DOHH2 (cell line): ENCODE results near the gene HK3.

Source experiments
- H3F3A ChIP-seq: fragments of 200-600 bp; sonication (generic), shearing (Covaris generic); 2 replicates; pipeline ENCODE4 v1.6.0; 2016; ENCODE audit warnings: antibody characterized with exemption, mild to moderate bottlenecking; ENCODE audit not compliant: control insufficient read depth, insufficient read depth
- H3K27ac ChIP-seq: fragments of 200-600 bp; sonication (generic); 2 replicates; pipeline ENCODE4 v1.5.1; 2014; ENCODE audit warnings: low read depth, mild to moderate bottlenecking, low read length, moderate library complexity
- H3K27me3 ChIP-seq: fragments of 200-600 bp; sonication (generic); 2 replicates; pipeline ENCODE4 v1.6.1; 2014; ENCODE audit warnings: mild to moderate bottlenecking, low read length, mixed read lengths; ENCODE audit not compliant: control insufficient read depth
- H3K36me3 ChIP-seq: fragments of 200-600 bp; sonication (generic); 2 replicates; pipeline ENCODE4 v1.6.1; 2014; ENCODE audit warnings: mild to moderate bottlenecking, low read length, moderate library complexity, mixed read lengths; ENCODE audit not compliant: control insufficient read depth
- H3K4me1 ChIP-seq: fragments of 200-600 bp; sonication (generic); 2 replicates; pipeline ENCODE4 v1.6.1; 2014; ENCODE audit warnings: mild to moderate bottlenecking, low read length, mixed read lengths; ENCODE audit not compliant: control insufficient read depth
- H3K4me2 ChIP-seq: fragments of 200-600 bp; sonication (generic); 2 replicates; pipeline ENCODE4 v1.6.0; 2014; ENCODE audit warnings: mild to moderate bottlenecking, low read length, moderate library complexity
- H3K4me3 ChIP-seq: fragments of 200-600 bp; sonication (generic); 2 replicates; pipeline ENCODE4 v1.5.1; 2014; ENCODE audit warnings: mild to moderate bottlenecking, low read length, mixed read lengths
- H3K79me2 ChIP-seq: fragments of 200-600 bp; sonication (generic); 2 replicates; pipeline ENCODE4 v1.6.1; 2014; ENCODE audit warnings: mild to moderate bottlenecking, low read length, mixed read lengths; ENCODE audit not compliant: control insufficient read depth
- H3K9me2 ChIP-seq: fragments of 200-600 bp; sonication (generic); replicated peaks from 2 replicates; pipeline ENCODE4 v1.6.1; 2014; ENCODE audit warnings: mild to moderate bottlenecking, low read length, mixed read lengths; ENCODE audit not compliant: control insufficient read depth
- H3K9me3 ChIP-seq: fragments of 200-600 bp; sonication (generic); 2 replicates; pipeline ENCODE4 v1.6.1; 2014; ENCODE audit warnings: antibody characterized with exemption, low read length, mixed read lengths; ENCODE audit not compliant: control insufficient read depth, insufficient read depth
- H4K20me1 ChIP-seq: fragments of 200-600 bp; sonication (generic); 2 replicates; pipeline ENCODE4 v1.6.0; 2014; ENCODE audit warnings: low read depth, mild to moderate bottlenecking, antibody characterized with exemption, low read length, moderate library complexity; ENCODE audit not compliant: control insufficient read depth, insufficient read depth
- CTCF ChIP-seq: fragments of 200-600 bp; sonication (generic); IDR thresholded peaks from one replicate; pipeline ENCODE4 v1.5.1; 2014; ENCODE audit warnings: antibody characterized with exemption, mild to moderate bottlenecking, low read depth, low read length; ENCODE audit not compliant: poor library complexity, severe bottlenecking
- EZH2phosphoT487 ChIP-seq: fragments of 200-600 bp; sonication (generic); IDR thresholded peaks from 2 replicates; pipeline ENCODE4 v1.6.1; 2017; ENCODE audit warnings: borderline replicate concordance, mild to moderate bottlenecking, antibody characterized with exemption, low read length, moderate library complexity, mixed read lengths

HK3 gene

GRCh38 chr5:176899296-176899891, at the start of gene HK3:
HK3 (minus strand) TSS chr5:176899346; CDS start chr5:176896159, 3,187 bp downstream.
- H3K36me3 ChIP-seq = peaks cover 15% of the 10 kb centered on the region
- H3K4me1 ChIP-seq = no peaks in the 10 kb centered on the region
- peaks cover 3% of the 10 kb centered on the region; the same call in 1 of the 2 replicates for H3F3A ChIP-seq
- no peaks in the 10 kb centered on the region for H4K20me1 ChIP-seq
- no peaks in the 10 kb centered on the region for H3K79me2 ChIP-seq
- no peaks in the 10 kb centered on the region for H3K27me3 ChIP-seq
- H3K4me2 ChIP-seq = no peak within 1 kb of the TSS
- no peaks in the 10 kb centered on the region for H3K9me3 ChIP-seq
- H3K27ac ChIP-seq = no peak within 1 kb of the TSS
- no peak within 1 kb of the TSS for H3K4me3 ChIP-seq
- TF ChIP-seq CTCF = no peak
- TF ChIP-seq EZH2phosphoT487 = no peak
- H3K9me2 ChIP-seq = no peaks in the 10 kb centered on the region

- no peaks in the 10 kb centered on the region for H3K27me3 ChIP-seq
- H3K79me2 ChIP-seq = no peaks in the 10 kb centered on the region
- H3K9me2 ChIP-seq = no peaks in the 10 kb centered on the region
- H3K36me3 ChIP-seq = peaks cover 84% of the 10 kb centered on the region
- TF ChIP-seq CTCF = no peak
- no peak for TF ChIP-seq EZH2phosphoT487
- H3K4me1 ChIP-seq = no peaks in the 10 kb centered on the region
- no peak overlapping the region for H3K4me2 ChIP-seq
- H3K9me3 ChIP-seq = no peaks in the 10 kb centered on the region
- 0 out of 2 replicates have a peak, but pooled peaks cover 5% of the 10 kb centered on the region for H4K20me1 ChIP-seq
- H3K27ac ChIP-seq = no peak overlapping the region
- no peak overlapping the region for H3K4me3 ChIP-seq
- no peaks in the 10 kb centered on the region for H3F3A ChIP-seq
Measured at GRCh38 chr5:176948458-176948857, 49.3 kb upstream of the HK3 start.

- no peaks in the 10 kb centered on the region for H3K27me3 ChIP-seq
- TF ChIP-seq EZH2phosphoT487 (no peak), CTCF (no peak)
- no peaks in the 10 kb centered on the region for H3K4me1 ChIP-seq
- H3K9me3 ChIP-seq = no peaks in the 10 kb centered on the region
- no peak overlapping the region for H3K27ac ChIP-seq
- no peak overlapping the region for H3K4me3 ChIP-seq
- H3K9me2 ChIP-seq = no peaks in the 10 kb centered on the region
- no peaks in the 10 kb centered on the region for H3K79me2 ChIP-seq
- no peak overlapping the region for H3K4me2 ChIP-seq
- 0 out of 2 replicates have a peak, but pooled peaks cover 5% of the 10 kb centered on the region for H4K20me1 ChIP-seq
- peaks cover 85% of the 10 kb centered on the region for H3K36me3 ChIP-seq
- no peaks in the 10 kb centered on the region for H3F3A ChIP-seq
Measured at GRCh38 chr5:176947847-176948246, 48.7 kb upstream of the HK3 start.
